H9 (cell line): ENCODE data around the gene GRIK3. TPM values are rescaled to one million over a fixed set of nuclear protein-coding genes. Genes with fewer than 3 reads are reported as not detected.

Experiments used
- DNase-seq: peaks from one replicate; pipeline ENCODE4 v3.0.0-alpha.2; 2017
- H2AFZ ChIP-seq: one replicate; pipeline ENCODE4 v1.6.1; 2013; ENCODE audit warnings: mild to moderate bottlenecking, low read length, control low read depth, moderate library complexity
- H2AK5ac ChIP-seq: 2 replicates; pipeline ENCODE4 v1.6.1; 2013; ENCODE audit warnings: low read length, control low read depth, mixed read lengths; ENCODE audit not compliant: insufficient read length
- H2BK120ac ChIP-seq: one replicate; pipeline ENCODE4 v1.6.1; 2013; ENCODE audit warnings: low read depth, mild to moderate bottlenecking, low read length, control low read depth, inconsistent platforms; ENCODE audit not compliant: poor library complexity, severe bottlenecking
- H2BK12ac ChIP-seq: 2 replicates; pipeline ENCODE4 v1.6.1; 2013; ENCODE audit warnings: low read length, control low read depth, mixed read lengths, low read depth; ENCODE audit not compliant: insufficient read length
- H2BK15ac ChIP-seq: 2 replicates; pipeline ENCODE4 v1.6.1; 2013; ENCODE audit warnings: low read depth, low read length, control low read depth
- H2BK20ac ChIP-seq: one replicate; pipeline ENCODE4 v1.6.1; 2013; ENCODE audit warnings: low read depth, mild to moderate bottlenecking, low read length, control low read depth, inconsistent platforms; ENCODE audit not compliant: poor library complexity, severe bottlenecking
- H2BK5ac ChIP-seq: 2 replicates; pipeline ENCODE4 v1.6.1; 2013; ENCODE audit warnings: low read length, control low read depth, mixed read lengths; ENCODE audit not compliant: insufficient read length
- H3K14ac ChIP-seq: 2 replicates; pipeline ENCODE4 v1.6.1; 2013; ENCODE audit warnings: low read length, control low read depth; ENCODE audit not compliant: insufficient read depth
- H3K18ac ChIP-seq: 2 replicates; pipeline ENCODE4 v1.6.1; 2013; ENCODE audit warnings: low read depth, mild to moderate bottlenecking, mixed read lengths, low read length, control low read depth; ENCODE audit not compliant: insufficient read length
- H3K23ac ChIP-seq: 2 replicates; pipeline ENCODE4 v1.6.1; 2013; ENCODE audit warnings: low read length, control low read depth, mixed read lengths, low read depth; ENCODE audit not compliant: insufficient read length
- H3K23me2 ChIP-seq: 2 replicates; pipeline ENCODE4 v1.6.1; 2013; ENCODE audit warnings: low read depth, mild to moderate bottlenecking, mixed read lengths, low read length, control low read depth; ENCODE audit not compliant: insufficient read length, poor library complexity, severe bottlenecking
- H3K27ac ChIP-seq: 2 replicates; pipeline ENCODE4 v1.5.1; 2013; ENCODE audit warnings: low read length, control low read depth, mixed read lengths, low read depth; ENCODE audit not compliant: insufficient read length
- H3K27me3 ChIP-seq: 2 replicates; pipeline ENCODE4 v1.6.1; 2013; ENCODE audit warnings: low read length, control low read depth, inconsistent platforms; ENCODE audit not compliant: insufficient read depth
- H3K4ac ChIP-seq: 2 replicates; pipeline ENCODE4 v1.6.1; 2013; ENCODE audit warnings: low read depth, mild to moderate bottlenecking, control low read depth, inconsistent platforms, low read length, moderate library complexity
- H3K4me1 ChIP-seq: 2 replicates; pipeline ENCODE4 v1.6.1; 2013; ENCODE audit warnings: low read length, control low read depth, inconsistent platforms; ENCODE audit not compliant: insufficient read depth
- H3K4me2 ChIP-seq: 2 replicates; pipeline ENCODE4 v1.6.1; 2013; ENCODE audit warnings: low read length, control low read depth, mixed read lengths; ENCODE audit not compliant: insufficient read length, insufficient read depth
- H3K56ac ChIP-seq: 2 replicates; pipeline ENCODE4 v1.6.1; 2013; ENCODE audit warnings: low read depth, mild to moderate bottlenecking, mixed read lengths, low read length, control low read depth; ENCODE audit not compliant: insufficient read length
- H3K79me1 ChIP-seq: 2 replicates; pipeline ENCODE4 v1.6.1; 2013; ENCODE audit warnings: low read depth, mild to moderate bottlenecking, moderate library complexity, low read length, control low read depth, inconsistent platforms; ENCODE audit not compliant: insufficient read depth, poor library complexity, severe bottlenecking
- H3K79me2 ChIP-seq: 2 replicates; pipeline ENCODE4 v1.6.1; 2013; ENCODE audit warnings: low read length, control low read depth, inconsistent platforms; ENCODE audit not compliant: insufficient read depth
- H3K9ac ChIP-seq: 2 replicates; pipeline ENCODE4 v1.6.1; 2013; ENCODE audit warnings: low read length, control low read depth, mixed read lengths; ENCODE audit not compliant: insufficient read length; ENCODE audit errors: extremely low read depth
- H3K9me3 ChIP-seq: one replicate; pipeline ENCODE4 v1.6.1; 2013; ENCODE audit warnings: low read depth, low read length, inconsistent platforms; ENCODE audit not compliant: control insufficient read depth
- H3T11ph ChIP-seq: one replicate; pipeline ENCODE4 v1.6.1; 2013; ENCODE audit warnings: mild to moderate bottlenecking, low read length, control low read depth, inconsistent platforms
- H4K20me1 ChIP-seq: one replicate; pipeline ENCODE4 v1.6.1; 2013; ENCODE audit not compliant: control insufficient read depth, insufficient read length, insufficient read depth
- H4K5ac ChIP-seq: 2 replicates; pipeline ENCODE4 v1.6.1; 2013; ENCODE audit warnings: low read depth, mild to moderate bottlenecking, mixed read lengths, low read length, control low read depth; ENCODE audit not compliant: insufficient read length
- H4K8ac ChIP-seq: replicated peaks from 2 replicates; pipeline ENCODE4 v1.6.1; 2013; ENCODE audit warnings: low read length, control low read depth, mixed read lengths, low read depth; ENCODE audit not compliant: insufficient read length
- H4K91ac ChIP-seq: 2 replicates; pipeline ENCODE4 v1.6.1; 2013; ENCODE audit warnings: low read depth, mild to moderate bottlenecking, moderate library complexity, mixed read lengths, low read length, control low read depth; ENCODE audit not compliant: insufficient read length
- H3K27ac Mint-ChIP-seq, 3 experiments: 2 replicates in 2 of 3; 3 replicates in 1 of 3; pipeline ENCODE4 v1.8.0; 2020 to 2021; ENCODE audit warnings: mixed read lengths in 3 of 3, mild to moderate bottlenecking in 1 of 3, moderate library complexity in 1 of 3
- H3K27me3 Mint-ChIP-seq: 2 replicates; pipeline ENCODE4 v1.8.0; 2021; ENCODE audit warnings: low read depth, mild to moderate bottlenecking, moderate library complexity, mixed read lengths
- H3K36me3 Mint-ChIP-seq, 3 experiments: 2 replicates in 2 of 3; 3 replicates in 1 of 3; pipeline ENCODE4 v1.8.0; 2020 to 2021; ENCODE audit warnings: low read depth in 3 of 3, mixed read lengths in 3 of 3; ENCODE audit not compliant: insufficient read depth in 1 of 3
- H3K4me1 Mint-ChIP-seq, 2 experiments: 2 replicates each; pipeline ENCODE4 v1.8.0; 2020; ENCODE audit warnings: mixed read lengths in 2 of 2
- H3K4me3 Mint-ChIP-seq, 2 experiments: 2 replicates in 1 of 2; 3 replicates in 1 of 2; pipeline ENCODE4 v1.8.0; 2020 to 2021; ENCODE audit warnings: mild to moderate bottlenecking in 2 of 2, mixed read lengths in 2 of 2, moderate library complexity in 1 of 2
- H3K9me3 Mint-ChIP-seq, 2 experiments: 2 replicates in 1 of 2; 3 replicates in 1 of 2; pipeline ENCODE4 v1.8.0; 2020; ENCODE audit warnings: mild to moderate bottlenecking in 2 of 2, mixed read lengths in 2 of 2, moderate library complexity in 1 of 2
- CTCF ChIP-seq: fragments of 200-600 bp; sonication (generic); conservative IDR thresholded peaks from 3 replicates; pipeline ENCODE4 v1.8.0; 2021; ENCODE audit warnings: antibody characterized with exemption, mild to moderate bottlenecking
- WGBS: extraction: QIAGEN DNeasy Blood & Tissue Kit; methylation state at CpG from one replicate; pipeline ENCODE4 v1.1.7; 2013; ENCODE audit warnings: missing lambda C conversion rate, low lambda C conversion rate, mixed read lengths; ENCODE audit not compliant: insufficient read length; ENCODE audit errors: extremely low coverage; 5-methylcytosine and 5-hydroxymethylcytosine counted together
- total RNA-seq: library from RNA; stranded (reverse); gene quantifications from 2 replicates; pipeline ENCODE4 v1.2.1, GENCODE V29; 2021

Gene GRIK3
- total RNA-seq, 1 experiment from 2014 or later = 1.7 TPM

- no peak overlapping the region for H2BK15ac ChIP-seq
- no peaks in the 10 kb centered on the region for H3K9me3 ChIP-seq
- DNase-seq = peak; percentile 41
- H3K18ac ChIP-seq = no peak overlapping the region
- H2BK5ac ChIP-seq = no peak overlapping the region
- H3T11ph ChIP-seq = no peak overlapping the region
- no peak overlapping the region for H2BK120ac ChIP-seq
- H3K23ac ChIP-seq = no peak overlapping the region
- H4K20me1 ChIP-seq = no peaks in the 10 kb centered on the region
- no peak overlapping the region for H3K27ac ChIP-seq
- H3K56ac ChIP-seq = no peak overlapping the region
- Mint-ChIP-seq H3K4me1 (peaks cover 12 to 26% of the 10 kb centered on the region in 2 experiments), H3K36me3 (no peaks in the 10 kb centered on the region), H3K4me3 (no peak overlapping the region), H3K27ac (no peak overlapping the region), H3K9me3 (no peaks in the 10 kb centered on the region), H3K27me3 (no peaks in the 10 kb centered on the region; the same call in 1 of the 2 replicates)
- H3K79me2 ChIP-seq = no peaks in the 10 kb centered on the region
- H4K8ac ChIP-seq = no peak overlapping the region
- H4K91ac ChIP-seq = no peak overlapping the region
- no peaks in the 10 kb centered on the region for H3K27me3 ChIP-seq
- H3K23me2 ChIP-seq = no peaks in the 10 kb centered on the region
- no peak for TF ChIP-seq CTCF
- no peak overlapping the region for H3K9ac ChIP-seq
- no peak overlapping the region for H2AK5ac ChIP-seq
- no peak overlapping the region for H3K4ac ChIP-seq
- no peaks in the 10 kb centered on the region for H3K79me1 ChIP-seq
- no peak overlapping the region for H2AFZ ChIP-seq
- H3K14ac ChIP-seq = no peak overlapping the region
- H2BK12ac ChIP-seq = no peak overlapping the region
- WGBS = no CpG with 5 or more reads among the region's 2 CpGs
- no peak overlapping the region for H3K4me2 ChIP-seq
- peaks cover 5% of the 10 kb centered on the region; the same call in 1 of the 2 replicates for H3K4me1 ChIP-seq
- no peak overlapping the region for H2BK20ac ChIP-seq
- H4K5ac ChIP-seq = no peak overlapping the region
Observed at GRCh38 chr1:36947384-36947783, 86.9 kb downstream of the GRIK3 start.
